GM12891 (cell line): ENCODE measurements around the gene HCN1.

Experiments used
- DNase-seq: peaks from one replicate; pipeline ENCODE4 v3.0.0; 2011; ENCODE audit warnings: low spot score; ENCODE audit not compliant: insufficient read length
- FAIRE-seq: peaks from 2 replicates; lab custom pipeline; 2011; peaks lifted over from hg19 to GRCh38; lab: Jason Lieb, UNC
- PAX5 ChIP-seq: IDR thresholded peaks from 2 replicates; pipeline ENCODE4 v1.6.1; 2011; ENCODE audit warnings: low read length, moderate library complexity, mild to moderate bottlenecking; ENCODE audit not compliant: insufficient read depth, severe bottlenecking
- POLR2A ChIP-seq: IDR thresholded peaks from 2 replicates; pipeline ENCODE4 v1.6.1; 2011; ENCODE audit warnings: low read depth, low read length, control low read depth
- POLR2AphosphoS5 ChIP-seq: IDR thresholded peaks from 2 replicates; pipeline ENCODE4 v1.6.1; 2011; ENCODE audit warnings: low read depth, low read length, control low read depth
- POU2F2 ChIP-seq: IDR thresholded peaks from 2 replicates; pipeline ENCODE4 v1.6.1; 2011; ENCODE audit warnings: low read depth, mild to moderate bottlenecking, control low read depth, low read length, moderate library complexity
- SPI1 ChIP-seq: IDR thresholded peaks from 2 replicates; pipeline ENCODE4 v1.6.1; 2011; ENCODE audit warnings: low read depth, low read length, control low read depth
- TAF1 ChIP-seq: IDR thresholded peaks from 2 replicates; pipeline ENCODE4 v1.6.1; 2011; ENCODE audit warnings: low read depth, low read length, control low read depth

Gene HCN1

DNA sequence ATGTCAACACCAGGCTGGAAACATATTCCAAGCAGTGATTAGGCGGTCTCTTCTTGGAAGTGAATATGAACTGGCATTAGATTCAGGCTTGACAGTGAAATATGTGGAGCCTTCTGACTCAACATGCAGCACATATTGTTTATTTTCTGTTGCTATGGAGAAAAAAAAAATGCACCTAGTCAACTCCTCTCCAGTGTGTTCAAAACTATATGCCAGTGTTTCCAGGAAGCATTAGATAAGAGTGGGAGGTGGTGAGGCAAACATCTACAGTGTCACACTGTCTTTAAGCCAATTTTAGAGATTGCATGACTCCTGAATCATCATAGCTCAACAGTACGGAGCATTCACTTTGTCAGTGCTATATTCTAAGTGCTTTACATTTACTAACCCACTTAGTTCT lies 117.9 kb downstream of the HCN1 start:
- DNase-seq = no peak
- no peak for TF ChIP-seq POLR2AphosphoS5
- TF ChIP-seq SPI1 = no peak
- no peak for TF ChIP-seq POLR2A
- no peak for TF ChIP-seq TAF1
- no peak for FAIRE-seq

GRCh38 chr5:45568813-45569212 lies 127.4 kb downstream of the HCN1 start:
- no peak for DNase-seq
- FAIRE-seq = no peak
- no peak for TF ChIP-seq POLR2AphosphoS5
- no peak for TF ChIP-seq POU2F2
- TF ChIP-seq SPI1 = no peak
- TF ChIP-seq PAX5 = no peak
- TF ChIP-seq TAF1 = no peak
- no peak for TF ChIP-seq POLR2A

DNA sequence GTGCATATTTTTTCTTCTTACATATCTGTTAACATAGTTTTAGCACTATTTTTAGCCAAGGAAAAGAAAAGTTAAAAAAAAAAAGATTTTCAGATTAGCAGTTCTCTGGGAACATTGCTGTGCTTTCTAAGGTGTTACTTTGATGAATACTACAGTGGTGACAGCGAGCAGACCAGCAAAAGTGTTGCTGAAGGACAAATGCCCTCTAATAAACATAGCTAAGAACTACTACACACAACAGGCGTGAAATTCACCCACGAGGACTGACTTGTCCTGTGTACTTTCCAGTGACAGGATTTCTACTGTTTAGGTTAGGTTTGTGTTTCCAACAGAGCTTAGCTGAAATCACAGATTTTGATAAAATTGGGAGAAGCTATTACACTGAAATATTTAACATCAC lies 153.8 kb downstream of the HCN1 start:
- no peak for DNase-seq
- no peak for FAIRE-seq
- TF ChIP-seq TAF1 (no peak), POLR2A (no peak), POLR2AphosphoS5 (no peak), SPI1 (no peak), POU2F2 (no peak), PAX5 (no peak)

GRCh38 chr5:45533663-45534062 lies 162.5 kb downstream of the HCN1 start:
- no peak for FAIRE-seq
- no peak for TF ChIP-seq POLR2A
- TF ChIP-seq PAX5 = no peak
- no peak for TF ChIP-seq TAF1
- TF ChIP-seq SPI1 = no peak
- TF ChIP-seq POU2F2 = no peak
- TF ChIP-seq POLR2AphosphoS5 = no peak

GRCh38 chr5:45532826-45533624 lies 163.2 kb downstream of the HCN1 start:
- DNase-seq = no peak
- TF ChIP-seq TAF1 (no peak), POLR2A (no peak), POU2F2 (no peak), POLR2AphosphoS5 (no peak), SPI1 (no peak), PAX5 (no peak)
- no peak for FAIRE-seq

More at GRCh38 chr5:45533663-45534062, 162.5 kb downstream of the HCN1 start:
- no peak for DNase-seq

DNA sequence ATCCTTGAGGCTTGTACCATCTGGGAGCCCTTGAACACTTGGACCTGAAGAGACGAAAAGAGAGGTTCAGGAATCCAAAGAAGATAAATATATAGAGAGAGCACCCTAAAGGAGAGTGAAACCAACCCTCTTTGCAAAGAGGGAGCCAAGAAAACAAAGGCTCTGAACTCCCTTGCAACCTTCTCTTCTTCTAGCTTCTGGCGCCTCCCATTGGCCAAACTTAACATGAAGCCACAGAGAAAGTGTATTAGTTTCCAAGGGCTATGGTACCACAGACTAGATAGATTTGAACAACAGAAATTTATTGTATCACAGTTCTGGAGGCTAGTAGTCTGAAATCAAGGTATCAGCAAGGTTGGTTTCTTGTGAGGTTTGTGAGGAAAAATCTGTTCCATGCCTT lies 175.1 kb downstream of the HCN1 start:
- FAIRE-seq (no peak), DNase-seq (no peak)

GRCh38 chr5:45512521-45512920 lies 183.7 kb downstream of the HCN1 start:
- FAIRE-seq (no peak), DNase-seq (no peak)
- TF ChIP-seq POU2F2 = no peak
- no peak for TF ChIP-seq PAX5
- TF ChIP-seq POLR2AphosphoS5 = no peak
- no peak for TF ChIP-seq TAF1
- TF ChIP-seq POLR2A = no peak
- no peak for TF ChIP-seq SPI1

More for the DNA sequence above, 175.1 kb downstream of the HCN1 start:
- no peak for TF ChIP-seq POLR2A
- TF ChIP-seq POLR2AphosphoS5 = no peak
- no peak for TF ChIP-seq PAX5
- TF ChIP-seq POU2F2 = no peak

DNA sequence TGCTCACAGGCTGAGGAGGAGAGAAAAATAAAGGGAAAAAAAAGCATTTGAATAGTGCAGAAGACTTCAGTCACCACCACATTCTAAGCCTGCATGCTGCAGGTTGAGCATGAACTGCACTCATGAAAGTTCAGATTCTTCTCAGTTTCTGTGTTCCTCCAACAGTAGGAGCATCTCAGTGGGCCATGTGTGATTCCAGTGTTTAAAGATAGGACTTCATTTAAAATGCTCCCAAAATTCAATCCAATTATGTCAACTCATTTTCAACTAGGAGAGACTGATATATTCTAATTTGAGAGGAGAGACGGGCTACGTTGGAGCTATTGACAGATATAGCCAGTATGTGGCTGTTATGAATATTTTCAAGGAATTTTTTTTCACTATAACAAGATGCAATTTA lies 186.8 kb downstream of the HCN1 start:
- DNase-seq = no peak
- TF ChIP-seq SPI1 = no peak
- TF ChIP-seq POLR2AphosphoS5 = no peak
- TF ChIP-seq PAX5 = no peak
- no peak for TF ChIP-seq TAF1
- no peak for TF ChIP-seq POLR2A
- no peak for TF ChIP-seq POU2F2
- no peak for FAIRE-seq

DNA sequence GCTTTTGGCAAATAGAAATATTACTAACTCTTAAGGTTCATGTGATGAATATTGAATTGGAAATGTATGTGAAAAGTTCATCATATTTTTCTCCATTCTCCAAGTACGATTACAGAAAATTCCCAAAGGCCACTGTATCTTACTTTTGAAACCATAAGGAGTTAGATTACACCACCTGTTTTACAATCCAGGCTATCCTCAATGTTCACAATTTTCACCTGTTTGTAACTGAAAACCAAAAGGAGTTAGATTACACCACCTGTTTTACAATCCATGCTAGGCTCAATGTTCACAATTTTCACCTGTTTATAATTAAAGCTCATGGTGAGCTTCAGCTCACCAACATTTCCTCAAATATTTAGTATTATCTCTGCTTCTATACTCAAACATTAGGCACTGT lies 188.0 kb downstream of the HCN1 start:
- FAIRE-seq = no peak
- TF ChIP-seq POLR2A = no peak
- no peak for TF ChIP-seq POLR2AphosphoS5
- no peak for TF ChIP-seq TAF1
- no peak for TF ChIP-seq SPI1
- DNase-seq = no peak
